ENCODE results near the gene VTI1A.

DNA sequence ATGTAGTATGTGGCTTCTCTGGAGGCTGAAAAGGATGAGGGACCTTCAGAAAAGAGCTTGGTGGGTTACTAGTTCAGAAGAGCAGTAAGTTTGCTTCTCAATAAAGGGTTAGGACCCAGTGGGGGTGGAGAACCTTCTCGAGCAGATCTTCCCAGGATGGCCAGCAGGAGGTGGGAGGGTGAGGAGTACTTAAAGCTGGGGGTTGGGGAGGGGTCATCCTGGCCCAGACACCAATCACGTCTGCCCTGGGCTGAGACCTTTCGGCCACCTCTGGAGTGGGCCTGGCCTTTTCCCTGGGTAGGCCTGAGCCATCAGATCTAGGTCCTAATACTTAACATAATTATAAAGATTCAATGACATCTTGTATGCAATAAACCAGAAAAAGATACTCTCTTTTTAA lies 354.0 kb downstream of the VTI1A start:
- TF ChIP-seq REST (IDR thresholded peaks at IDR 0.05) (no peak), RAD21 (IDR thresholded peaks at IDR 0.05) (no peak), EGR1 (IDR thresholded peaks at IDR 0.05; ENCODE audit: low read depth in 2 of 2) (no peak)
- TF ChIP-seq, protein P1, sequence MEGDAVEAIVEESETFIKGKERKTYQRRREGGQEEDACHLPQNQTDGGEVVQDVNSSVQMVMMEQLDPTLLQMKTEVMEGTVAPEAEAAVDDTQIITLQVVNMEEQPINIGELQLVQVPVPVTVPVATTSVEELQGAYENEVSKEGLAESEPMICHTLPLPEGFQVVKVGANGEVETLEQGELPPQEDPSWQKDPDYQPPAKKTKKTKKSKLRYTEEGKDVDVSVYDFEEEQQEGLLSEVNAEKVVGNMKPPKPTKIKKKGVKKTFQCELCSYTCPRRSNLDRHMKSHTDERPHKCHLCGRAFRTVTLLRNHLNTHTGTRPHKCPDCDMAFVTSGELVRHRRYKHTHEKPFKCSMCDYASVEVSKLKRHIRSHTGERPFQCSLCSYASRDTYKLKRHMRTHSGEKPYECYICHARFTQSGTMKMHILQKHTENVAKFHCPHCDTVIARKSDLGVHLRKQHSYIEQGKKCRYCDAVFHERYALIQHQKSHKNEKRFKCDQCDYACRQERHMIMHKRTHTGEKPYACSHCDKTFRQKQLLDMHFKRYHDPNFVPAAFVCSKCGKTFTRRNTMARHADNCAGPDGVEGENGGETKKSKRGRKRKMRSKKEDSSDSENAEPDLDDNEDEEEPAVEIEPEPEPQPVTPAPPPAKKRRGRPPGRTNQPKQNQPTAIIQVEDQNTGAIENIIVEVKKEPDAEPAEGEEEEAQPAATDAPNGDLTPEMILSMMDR (IDR thresholded peaks at IDR 0.05; ENCODE audit: low read depth, low read length, missing input control) = no peak

Measured in liver (tissue), 3 donors.